Stimulated activated CD4-positive, alpha-beta T cell treated with anti-CD3 and anti-CD28 coated beads, TNF-alpha, amount 100 ng/mL, for 24 hours (primary cell): ENCODE measurements around the gene TLR2.
"Not testable (repeated sequence)": the region's sequence is repeated elsewhere in the genome, so short reads cannot be mapped to it uniquely, and the experiment has no call there.

ENCODE experiments used
- DNase-seq, 3 experiments: peaks; one replicate each; pipeline ENCODE4 v3.0.0-alpha.2; 2020; ENCODE audit warnings: low read depth in 3 of 3

Gene TLR2

DNA sequence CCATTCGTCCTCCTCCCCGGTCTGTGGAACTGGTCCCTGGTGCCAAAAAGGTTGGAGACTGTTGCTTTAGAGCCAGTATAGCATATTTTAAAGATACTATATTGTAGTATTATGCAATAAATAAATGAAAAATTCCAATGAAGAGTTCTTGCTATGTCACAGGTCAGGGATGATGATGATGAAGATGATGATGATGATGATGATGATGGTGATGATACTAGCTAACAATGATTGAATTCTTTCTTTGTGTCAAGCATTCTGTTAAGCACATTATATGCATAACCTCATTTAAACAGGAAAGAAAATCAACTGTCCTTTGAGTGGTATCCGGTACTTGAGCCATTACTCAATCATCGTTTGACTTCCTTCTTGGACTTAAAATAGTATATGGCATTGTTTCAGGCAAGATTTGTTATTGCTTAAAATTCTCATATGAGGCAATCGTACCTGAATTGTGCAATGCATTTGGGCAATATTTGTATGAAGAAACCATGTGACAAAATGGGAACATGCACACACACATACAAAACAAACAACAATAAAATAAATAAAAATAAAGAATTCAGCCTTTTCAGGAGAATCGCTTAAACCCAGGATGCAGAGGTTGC lies 22.8 kb upstream of the TLR2 start:
- DNase-seq: no peak

DNA sequence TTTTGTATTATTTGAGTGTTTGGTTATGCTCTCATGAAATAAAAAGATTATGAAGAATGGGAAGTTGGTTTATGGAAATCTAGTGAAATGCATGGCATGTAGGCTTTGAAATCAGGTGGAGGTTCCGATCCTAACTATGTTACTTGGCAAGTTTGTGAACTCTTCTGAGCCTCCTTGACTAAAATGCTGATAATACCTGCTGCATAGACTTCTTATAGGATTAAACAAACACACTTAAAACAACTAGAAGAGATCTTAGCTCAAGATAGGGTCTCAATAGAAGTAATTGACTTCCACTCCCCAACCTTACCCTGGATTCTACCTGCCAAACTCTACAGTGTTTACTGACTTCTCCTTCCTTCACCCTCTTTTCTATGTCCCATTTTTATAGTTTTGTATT lies 22.2 kb upstream of the TLR2 start:
- no peak for DNase-seq

DNA sequence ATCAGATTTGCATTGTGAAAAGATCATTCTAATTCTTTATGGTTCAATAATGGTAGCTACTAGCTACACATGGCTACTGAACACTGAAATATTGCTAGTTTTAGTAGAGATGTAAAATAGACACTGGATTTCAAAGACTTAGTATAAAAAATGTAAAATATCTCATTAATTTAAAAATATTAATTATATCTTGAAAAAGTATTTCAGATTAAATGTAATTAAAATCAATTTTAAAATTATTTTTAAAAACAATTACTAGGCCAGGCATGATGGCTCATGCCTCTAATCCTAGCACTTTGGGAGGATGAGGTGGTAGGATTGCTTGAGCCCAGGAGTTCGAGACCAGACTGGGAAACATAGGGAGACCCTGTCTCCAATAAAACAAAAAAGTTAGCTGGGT lies 20.4 kb upstream of the TLR2 start:
- no peak for DNase-seq

DNA sequence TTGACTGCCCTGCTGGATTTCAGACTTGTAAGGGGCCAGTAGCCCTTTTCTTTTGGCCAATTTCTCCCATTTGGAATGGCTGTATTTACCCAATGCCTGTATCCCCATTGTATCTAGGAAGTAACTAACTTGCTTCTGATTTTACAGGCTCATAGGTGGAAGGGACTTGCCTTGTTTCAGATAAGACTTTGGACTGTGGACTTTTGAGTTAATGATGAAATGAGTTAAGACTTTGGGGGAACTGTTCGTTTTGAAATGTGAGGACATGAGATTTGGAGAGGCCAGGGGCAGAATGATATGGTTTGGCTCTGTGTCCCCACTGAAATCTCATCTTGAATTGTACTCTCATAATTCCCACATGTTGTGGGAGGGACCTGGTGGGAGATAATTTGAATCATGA lies 17.6 kb upstream of the TLR2 start:
- DNase-seq: not testable (repeated sequence)

DNA sequence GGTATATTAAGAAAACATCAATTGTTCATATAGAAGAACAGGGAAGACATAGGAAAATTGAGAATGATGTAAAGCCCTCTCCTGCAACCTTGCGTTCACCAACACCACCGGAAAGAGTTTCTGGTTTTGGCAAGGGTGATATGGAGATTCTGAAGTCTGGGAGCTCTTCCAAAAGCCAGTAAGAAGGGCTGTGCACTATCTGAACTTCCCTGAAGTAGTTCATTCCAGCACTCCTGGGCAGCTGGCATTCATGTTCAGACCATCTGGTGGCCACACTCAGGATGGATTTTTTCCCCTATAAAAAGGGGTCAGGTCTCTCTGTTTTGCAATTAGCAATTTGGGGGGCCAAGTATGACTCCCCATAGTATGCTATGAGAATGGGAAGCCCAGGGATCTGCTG lies 15.4 kb upstream of the TLR2 start:
- no peak for DNase-seq

DNA sequence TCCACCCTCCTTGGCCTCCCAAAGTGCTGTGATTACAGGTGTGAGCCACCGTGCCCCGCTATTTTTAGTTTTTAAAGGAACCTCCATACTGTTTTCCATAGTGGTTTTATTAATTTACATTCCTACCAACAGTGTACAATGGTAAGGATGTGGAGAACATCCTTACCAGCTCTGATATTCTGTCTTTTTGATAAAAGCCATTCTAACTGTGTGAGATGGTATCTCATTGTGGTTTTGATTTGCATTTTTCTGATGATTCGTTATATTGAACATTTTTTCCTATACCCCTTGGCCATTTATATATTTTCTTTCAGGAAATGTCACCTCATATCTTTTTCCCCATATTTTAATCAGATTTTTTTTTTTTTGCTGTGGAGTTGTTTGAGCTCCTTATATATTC lies 14.2 kb upstream of the TLR2 start:
- DNase-seq: no peak

DNA sequence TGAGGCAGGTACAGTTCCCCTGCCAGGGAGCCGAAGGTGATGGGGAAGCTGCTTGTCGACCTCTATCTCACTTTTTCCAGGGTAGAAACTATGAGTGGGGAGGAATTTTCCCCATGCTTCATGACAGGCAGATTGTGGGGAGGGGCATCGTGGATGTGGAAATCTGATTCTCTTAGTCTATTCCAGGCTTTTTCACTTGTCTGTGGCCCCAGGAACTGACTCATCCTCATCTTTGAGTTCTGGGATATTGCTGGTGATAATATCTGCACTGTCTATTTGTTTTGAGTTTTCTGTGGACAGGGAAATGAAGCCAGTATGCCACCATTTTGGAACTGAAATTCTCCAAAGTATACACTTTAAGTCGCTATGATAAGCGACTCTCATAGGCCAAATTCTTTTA lies 7.6 kb upstream of the TLR2 start:
- DNase-seq: no peak

DNA sequence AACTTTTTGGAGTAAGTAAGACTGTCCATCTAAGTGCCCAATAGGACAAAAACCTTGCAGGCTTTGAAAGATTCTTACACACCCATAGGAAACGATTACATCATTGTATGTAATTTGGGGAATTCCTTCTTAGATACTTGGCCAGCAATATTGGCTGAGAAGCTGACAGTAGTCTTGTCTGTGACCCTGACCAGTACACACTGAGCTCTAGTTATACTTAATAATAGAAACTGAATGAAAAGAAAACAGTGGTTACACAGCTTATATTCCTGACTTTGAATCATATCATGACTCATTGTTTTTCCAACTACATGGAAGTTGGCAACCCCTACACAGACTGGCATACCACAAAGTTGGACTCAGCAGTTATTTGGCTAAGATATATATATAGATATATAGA lies 7.1 kb upstream of the TLR2 start:
- DNase-seq: no peak

DNA sequence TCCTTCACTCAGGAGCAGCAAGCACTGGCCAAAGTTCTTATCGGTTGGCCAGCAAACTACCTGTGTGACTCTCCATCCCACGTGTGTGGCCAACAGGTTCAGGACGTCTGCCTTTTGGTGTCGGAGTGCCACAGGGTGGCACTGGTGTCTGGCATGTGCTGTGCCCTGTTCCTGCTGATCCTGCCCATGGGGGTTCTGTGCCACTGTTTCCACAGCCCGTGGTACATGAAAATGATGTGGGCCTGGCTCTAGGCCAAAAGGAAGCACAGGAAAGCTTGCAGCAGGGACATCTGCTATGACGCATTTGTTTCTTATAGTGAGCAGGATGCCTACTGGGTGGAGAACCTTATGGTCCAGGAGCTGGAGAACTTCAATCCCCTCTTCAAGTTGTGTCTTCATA lies 4.6 kb upstream of the TLR2 start:
- no peak for DNase-seq

DNA sequence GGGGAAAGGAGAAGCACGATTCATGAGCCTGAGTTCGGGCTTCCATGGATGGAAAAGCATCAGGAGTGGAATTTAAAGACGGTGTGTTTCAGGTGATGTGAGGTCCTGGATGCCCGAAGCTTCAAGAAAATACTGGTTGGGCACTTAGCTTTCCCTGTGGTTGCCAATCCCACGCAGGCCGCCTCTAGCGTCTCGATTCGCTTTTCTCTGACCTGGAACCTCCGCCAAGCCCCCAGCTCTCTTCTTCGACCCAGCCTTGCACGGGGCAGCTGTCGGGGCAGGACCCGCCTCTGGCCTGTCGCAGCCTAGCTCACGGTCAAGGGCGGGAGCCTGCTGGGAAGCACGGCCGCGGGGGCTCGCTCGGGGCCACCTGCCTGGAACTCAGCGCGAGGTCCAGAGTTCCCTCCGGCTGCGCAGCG lies 308 bp upstream of the TLR2 start:
- DNase-seq: peak in 1 of 3 experiments; percentile 1

DNA sequence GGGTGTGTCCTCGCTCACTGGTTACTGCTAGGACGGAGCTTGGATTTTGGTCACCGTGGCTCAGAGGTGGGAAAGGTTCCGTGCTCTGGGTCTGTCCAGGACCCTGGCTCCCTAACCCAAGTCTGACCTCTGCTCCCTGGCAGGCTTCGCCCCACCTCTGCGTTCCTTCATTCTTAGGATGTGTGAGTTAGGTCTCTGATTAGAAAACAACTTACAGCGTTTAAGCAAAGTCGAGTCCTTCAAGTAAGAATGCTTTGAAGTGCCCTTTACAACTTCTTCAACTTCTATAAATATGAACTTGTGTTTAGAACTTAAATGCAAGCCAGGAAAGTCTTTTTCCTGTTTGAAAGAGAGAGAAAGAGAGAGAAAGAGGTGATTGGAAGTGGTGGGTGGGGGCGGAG lies 891 bp downstream of the TLR2 start:
- DNase-seq: peak in 1 of 3 experiments; percentile 10

DNA sequence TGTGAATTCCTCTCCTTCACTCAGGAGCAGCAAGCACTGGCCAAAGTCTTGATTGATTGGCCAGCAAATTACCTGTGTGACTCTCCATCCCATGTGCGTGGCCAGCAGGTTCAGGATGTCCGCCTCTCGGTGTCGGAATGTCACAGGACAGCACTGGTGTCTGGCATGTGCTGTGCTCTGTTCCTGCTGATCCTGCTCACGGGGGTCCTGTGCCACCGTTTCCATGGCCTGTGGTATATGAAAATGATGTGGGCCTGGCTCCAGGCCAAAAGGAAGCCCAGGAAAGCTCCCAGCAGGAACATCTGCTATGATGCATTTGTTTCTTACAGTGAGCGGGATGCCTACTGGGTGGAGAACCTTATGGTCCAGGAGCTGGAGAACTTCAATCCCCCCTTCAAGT lies 20.4 kb downstream of the TLR2 start:
- DNase-seq: no peak

DNA sequence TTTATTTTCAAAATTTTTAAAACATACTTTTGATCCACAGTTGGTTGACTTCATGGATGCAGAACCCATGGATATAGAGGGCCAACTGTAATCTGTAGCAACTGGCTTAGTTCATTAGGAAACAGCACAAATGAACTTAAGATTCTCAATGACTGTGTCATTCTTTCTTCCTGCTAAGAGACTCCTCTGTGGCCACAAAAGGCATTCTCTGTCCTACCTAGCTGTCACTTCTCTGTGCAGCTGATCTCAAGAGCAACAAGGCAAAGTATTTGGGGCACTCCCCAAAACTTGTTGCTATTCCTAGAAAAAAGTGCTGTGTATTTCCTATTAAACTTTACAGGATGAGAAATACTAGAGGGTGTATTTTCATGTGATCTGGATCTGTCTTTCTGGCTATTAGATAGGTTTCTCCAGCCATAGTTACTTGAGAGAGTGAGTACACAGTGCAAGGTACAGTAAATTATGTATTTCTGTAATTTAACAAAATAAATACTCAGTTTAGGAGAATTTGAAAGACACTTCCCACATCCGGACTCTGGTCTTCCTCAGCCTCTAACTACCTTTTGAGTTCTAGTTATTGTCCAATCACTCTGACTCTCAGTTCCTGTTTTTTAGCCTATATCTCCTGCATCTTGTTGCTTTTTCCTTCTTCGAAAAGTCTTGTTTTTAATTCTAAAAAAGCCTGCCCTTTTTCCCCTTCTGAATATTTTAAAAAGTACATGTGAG lies 21.8 kb downstream of the TLR2 start:
- no peak for DNase-seq

DNA sequence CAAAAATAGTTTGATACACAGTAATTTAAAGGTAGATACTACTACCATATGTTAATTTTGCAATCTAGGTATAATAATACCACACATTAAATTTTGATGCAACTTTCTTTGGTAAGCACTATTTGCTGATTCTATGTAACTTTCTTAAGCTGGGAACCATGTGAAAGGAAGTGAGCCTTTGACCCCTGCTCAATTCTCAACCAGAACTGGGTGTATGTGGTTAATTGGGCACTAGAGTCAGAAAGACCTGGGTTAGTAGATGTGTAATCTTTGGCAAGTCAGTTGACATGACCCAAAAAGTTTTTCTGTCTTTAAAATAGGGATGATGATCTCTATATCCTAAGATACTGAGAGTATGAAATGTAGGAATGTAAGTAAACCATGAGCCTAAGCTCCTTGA lies 22.4 kb downstream of the TLR2 start:
- DNase-seq: no peak

DNA sequence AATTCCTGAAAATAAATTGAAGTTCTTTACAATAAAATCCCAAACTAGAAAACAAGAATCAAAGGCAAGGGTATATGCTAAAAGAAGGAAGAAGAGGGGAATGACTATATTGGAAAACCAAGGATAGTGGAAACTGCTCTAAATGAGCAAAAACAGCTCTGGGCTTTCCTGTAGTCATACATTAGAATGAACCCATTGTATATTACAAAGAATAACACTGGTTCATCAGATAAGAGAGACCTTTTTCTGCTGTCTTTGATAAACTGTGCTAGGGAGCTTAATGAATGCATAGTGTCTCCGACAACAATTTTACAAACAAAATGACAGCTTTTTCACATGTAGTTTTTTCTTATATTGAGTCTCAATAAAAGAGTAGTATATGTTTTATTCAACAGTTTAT lies 26.6 kb downstream of the TLR2 start:
- DNase-seq: no peak

DNA sequence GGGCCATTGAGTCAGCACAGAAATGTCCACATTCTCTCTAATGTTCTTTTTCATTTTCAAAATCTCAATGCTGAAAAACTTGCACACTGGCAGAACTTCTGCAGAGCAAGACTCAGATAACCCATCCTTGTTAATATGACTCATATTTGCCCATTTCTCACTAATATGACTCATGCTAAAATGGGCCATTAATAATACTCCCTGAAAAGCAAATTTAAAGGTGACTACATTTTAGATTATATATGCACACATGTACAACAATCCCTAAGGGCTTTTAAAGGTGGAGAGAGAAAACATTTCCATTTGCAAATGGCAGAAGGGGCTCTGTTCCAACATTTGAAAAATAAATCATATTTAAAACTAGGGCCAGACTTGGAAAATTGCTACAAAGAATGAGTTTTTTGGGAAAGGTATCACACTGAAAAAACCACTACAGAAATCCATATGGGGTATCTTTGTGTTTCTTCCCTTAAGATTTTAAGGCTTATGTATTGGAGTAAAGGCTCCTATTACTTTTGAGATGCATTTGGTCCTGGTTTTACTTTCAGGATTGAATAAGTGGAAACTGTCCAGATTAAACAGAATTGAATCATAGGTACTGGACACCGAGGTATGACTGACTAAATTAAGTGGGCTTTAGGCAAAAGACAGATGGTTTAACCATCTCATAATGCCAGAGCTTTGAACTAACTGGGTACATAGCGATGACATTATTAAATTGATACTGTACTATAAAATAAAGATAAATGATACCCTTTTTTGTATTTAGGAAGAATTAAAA lies 30.0 kb downstream of the TLR2 start:
- no peak for DNase-seq

DNA sequence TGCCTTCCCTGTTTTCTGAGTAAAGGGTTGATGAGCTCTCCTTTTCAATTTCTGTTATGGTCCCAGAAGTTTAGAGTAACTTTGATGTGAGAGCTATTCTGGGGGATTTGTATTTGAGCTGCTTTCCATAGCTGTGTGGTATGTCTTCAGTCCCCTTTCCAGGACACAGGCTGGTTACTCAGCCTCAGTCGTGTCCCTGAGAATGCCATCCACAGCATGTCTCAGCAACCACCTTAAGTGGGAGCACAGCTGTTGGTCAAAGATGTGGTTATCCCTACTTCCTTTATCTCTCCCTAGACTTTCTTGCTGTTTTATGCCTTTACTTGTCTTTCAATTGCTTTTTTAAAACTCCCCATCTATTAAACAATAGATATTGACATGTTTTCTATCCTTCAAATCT lies 38.0 kb downstream of the TLR2 start:
- DNase-seq: no peak

DNA sequence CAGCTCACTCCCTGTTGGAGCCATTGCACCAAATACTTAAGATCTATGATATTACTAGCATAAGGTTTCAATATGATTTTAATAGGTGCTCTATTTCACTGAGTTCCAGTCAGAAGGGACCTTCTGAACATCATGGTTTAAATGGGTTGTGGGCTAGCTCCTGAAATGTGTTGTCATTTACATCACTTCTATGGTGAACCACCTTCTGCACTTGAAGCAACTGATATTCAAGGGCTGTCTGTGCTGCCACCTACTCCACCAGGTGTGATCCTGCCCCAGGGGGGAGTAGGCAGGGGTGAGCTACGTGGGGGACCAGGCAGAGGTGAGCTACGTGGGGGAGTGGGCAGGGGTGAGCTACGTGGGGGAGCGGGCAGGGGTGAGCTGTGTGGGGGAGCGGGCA lies 40.5 kb downstream of the TLR2 start:
- DNase-seq: no peak

DNA sequence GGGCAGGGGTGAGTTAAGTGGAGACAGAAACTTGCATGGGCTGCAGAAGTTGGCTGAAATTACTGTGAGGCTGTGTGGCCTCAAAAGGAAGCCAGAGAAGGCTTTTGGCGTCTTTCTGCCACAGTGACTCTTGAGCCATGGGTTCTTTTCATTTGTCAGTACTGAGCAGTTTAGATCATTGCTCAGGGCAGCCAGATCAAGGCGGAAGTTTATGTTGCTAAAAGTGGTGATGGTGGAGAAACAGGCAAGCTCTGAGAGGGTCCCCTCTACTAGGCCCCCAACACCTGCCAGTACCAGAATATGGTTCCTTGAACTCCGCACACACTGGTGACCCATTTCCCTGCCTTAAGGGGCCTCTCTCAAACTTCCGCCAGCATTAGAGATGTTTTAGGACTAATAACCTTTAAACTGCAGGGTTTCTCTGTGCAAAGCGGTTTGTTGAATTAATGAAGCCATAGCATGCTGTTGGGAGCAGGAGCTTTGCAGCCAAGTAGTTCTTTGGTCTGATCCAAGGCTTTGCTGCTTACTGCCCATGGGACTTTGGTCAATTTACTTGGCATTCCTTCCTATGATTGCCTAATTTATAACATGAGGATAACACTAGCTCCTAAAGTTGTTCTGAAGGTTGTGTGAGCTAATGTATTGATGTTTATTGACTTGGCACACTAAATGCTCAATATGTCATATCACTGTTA lies 41.2 kb downstream of the TLR2 start:
- no peak for DNase-seq

DNA sequence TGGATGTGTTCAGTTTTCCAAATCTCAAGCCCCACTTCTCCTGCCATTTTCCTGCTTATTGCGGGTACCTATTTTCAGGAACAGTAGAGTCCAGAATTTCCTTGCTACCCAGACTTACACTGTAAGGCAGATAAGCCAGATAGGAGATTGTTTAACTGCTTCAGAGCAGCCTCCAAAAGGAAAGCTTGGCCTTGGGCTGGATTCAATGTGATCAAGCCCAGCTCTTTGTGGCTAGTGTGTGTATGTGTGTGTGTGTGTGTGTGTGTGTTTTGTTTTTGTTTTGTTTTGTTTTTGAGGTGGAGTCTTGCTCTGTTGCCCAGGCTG lies 41.7 kb downstream of the TLR2 start:
- no peak for DNase-seq

DNA sequence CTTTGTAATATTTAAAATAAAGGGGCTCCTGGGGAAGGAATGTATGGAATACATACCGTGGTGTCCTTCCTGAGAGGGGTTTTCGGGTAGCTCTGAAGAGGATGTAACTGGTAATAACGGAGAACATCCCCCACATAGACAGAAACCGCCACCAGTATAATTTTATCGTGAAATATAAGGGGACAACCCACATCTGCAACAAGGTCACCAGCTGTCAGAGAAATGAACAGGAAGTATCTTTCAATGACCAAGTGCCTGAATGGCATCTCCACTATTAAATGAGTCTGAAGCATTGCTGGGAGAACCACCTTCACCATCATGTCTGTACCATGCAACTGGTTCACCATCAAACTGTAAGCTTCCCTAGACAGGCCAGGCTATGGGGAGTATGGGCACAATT lies 44.1 kb downstream of the TLR2 start:
- no peak for DNase-seq

DNA sequence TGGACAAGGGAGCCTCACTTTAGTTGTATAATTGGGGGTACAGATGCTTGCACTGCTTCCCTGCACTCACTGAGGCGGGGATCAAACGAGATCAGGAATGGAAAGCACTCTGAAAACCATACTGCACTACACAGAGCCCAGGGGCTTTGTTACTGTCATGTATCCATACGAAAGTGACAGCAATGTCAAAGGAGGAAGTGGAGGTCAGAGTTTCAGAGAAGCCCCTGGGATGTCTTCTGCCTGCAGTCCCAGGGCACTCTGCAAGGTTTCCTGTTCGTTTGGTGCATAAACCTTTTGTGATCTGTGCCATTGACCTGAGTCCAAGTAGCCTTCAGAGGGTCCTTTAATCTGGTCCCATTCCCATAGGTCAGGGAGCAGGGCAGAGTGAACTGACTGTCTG lies 44.6 kb downstream of the TLR2 start:
- DNase-seq: no peak

DNA sequence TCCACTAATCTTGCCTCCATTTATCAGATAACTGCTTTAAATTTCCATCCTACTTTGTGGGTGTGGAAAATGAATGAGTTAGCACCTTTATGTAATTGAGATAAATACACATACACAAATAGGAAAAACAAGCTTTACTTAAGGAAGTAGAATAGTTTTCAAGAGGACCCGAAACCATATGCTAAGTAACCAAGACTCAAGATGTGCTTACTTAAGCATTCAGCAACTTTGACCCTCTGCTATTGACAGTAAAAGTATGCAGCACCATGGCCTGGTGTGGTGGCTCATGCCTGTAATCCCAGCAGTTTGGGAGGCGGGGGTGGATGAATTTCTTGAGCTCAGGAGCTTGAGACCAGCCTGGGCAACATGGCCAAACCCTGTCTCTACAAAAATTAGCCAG lies 45.8 kb downstream of the TLR2 start:
- no peak for DNase-seq
